LNCaP clone FGC (cell line): ENCODE measurements around the gene TBC1D17.
A peak's percentile ranks its signal among the peaks of the same experiment; 100 is the strongest.

Experiments
- DNase-seq: peaks from one replicate; pipeline ENCODE4 v3.0.0-alpha.2; 2011; ENCODE audit warnings: low read depth
- H3K4me3 ChIP-seq: 2 replicates; pipeline ENCODE4 v1.5.1; 2011; ENCODE audit warnings: mild to moderate bottlenecking, low read depth, low read length, control low read depth
- CTCF ChIP-seq: IDR thresholded peaks from 2 replicates; pipeline ENCODE4 v1.5.1; 2012; ENCODE audit warnings: mild to moderate bottlenecking; ENCODE audit not compliant: control insufficient read depth, insufficient read depth; ENCODE audit errors: extremely low read depth

The TBC1D17 gene

GRCh38 chr19:49873129-49873521 lies 4.4 kb upstream of the TBC1D17 start:
- TF ChIP-seq CTCF, result no peak
- no peak for DNase-seq
- H3K4me3 ChIP-seq, result no peak overlapping the region

GRCh38 chr19:49873834-49874233 lies 3.7 kb upstream of the TBC1D17 start:
- no peak overlapping the region for H3K4me3 ChIP-seq
- no peak for TF ChIP-seq CTCF
- DNase-seq, result no peak

GRCh38 chr19:49874503-49875157 lies 2.9 kb upstream of the TBC1D17 start:
- H3K4me3 ChIP-seq, result peak overlapping the region; percentile 85
- no peak for DNase-seq
- TF ChIP-seq CTCF, result no peak

GRCh38 chr19:49875177-49875576 lies 2.3 kb upstream of the TBC1D17 start:
- H3K4me3 ChIP-seq, result peak overlapping the region; percentile 85
- no peak for DNase-seq
- no peak for TF ChIP-seq CTCF

GRCh38 chr19:49875857-49876421 lies 1.6 kb upstream of the TBC1D17 start:
- DNase-seq, result no peak
- TF ChIP-seq CTCF, result no peak
- H3K4me3 ChIP-seq, result peak overlapping the region; percentile 85

GRCh38 chr19:49876422-49877019 lies 981 bp upstream of the TBC1D17 start:
- peak overlapping the region; percentile 85 for H3K4me3 ChIP-seq
- TF ChIP-seq CTCF, result no peak
- DNase-seq, result peak; percentile 98
